ENCODE results near the gene SPEM3. TPM values are rescaled to one million over a fixed set of nuclear protein-coding genes. Genes with fewer than 3 reads are reported as not detected.
A peak's percentile ranks its signal among the peaks of the same experiment; 100 is the strongest.

SPEM3 gene
- total and polyA plus RNA-seq, 10 of the 15 experiments (the other 5 are each of a cell fraction or from before 2014, with no cell fraction given) = not detected

- Histone ChIP-seq H3K27me3 (replicated peaks in 1 of 2; ENCODE audit: control insufficient read depth in 2 of 2, insufficient read depth in 2 of 2, low read length in 1 of 2) (peaks cover 0 to 6% of the 10 kb centered on the region in 2 experiments; a peak in 2 of 4 replicates), H2AFZ (ENCODE audit: control insufficient read depth, low read depth, low read length) (peak overlapping the region; percentile 96), H4K20me1 (ENCODE audit: control insufficient read depth, insufficient read depth) (no peaks in the 10 kb centered on the region), H3K9ac (ENCODE audit: control insufficient read depth, insufficient read depth, low read length) (no peak overlapping the region; the same call in 1 of the 2 replicates), H3K4me1 (ENCODE audit: control insufficient read depth, insufficient read depth, low read length) (peaks cover 3% of the 10 kb centered on the region; the same call in 1 of the 2 replicates), H3K4me3 (peak overlapping the region; percentile 85), H3K27ac (ENCODE audit: control insufficient read depth, insufficient read depth) (no peak overlapping the region), H3K4me2 (ENCODE audit: control insufficient read depth, insufficient read depth) (peak overlapping the region; percentile 72), H3K79me2 (ENCODE audit: control insufficient read depth, insufficient read depth, low read length) (peaks cover 2% of the 10 kb centered on the region), H3K36me3 (ENCODE audit: control insufficient read depth in 2 of 2, insufficient read depth in 2 of 2, low read length in 1 of 2) (no peaks in the 10 kb centered on the region), H3K9me3 (replicated peaks; ENCODE audit: control insufficient read depth, insufficient read depth, low read length) (no peaks in the 10 kb centered on the region)
- intact Hi-C loops (cut with micrococcal nuclease; ENCODE audit: unreplicated experiment) = loop anchor here (5.0 kb wide), 1 partner anchor 32 kb away; the partner anchor contains the start of genes FGF11 and TMEM102
- FAIRE-seq = no peak
- in situ Hi-C loops (cut with MboI) = no loop called here
- no peak for DNase-seq (ENCODE audit: low read depth, low spot score)
- ChIA-PET CTCF (interaction anchor here (0.6 to 2.1 kb wide), 5 partner anchors 30 to 109 kb away, joined by 3 to 8 read pairs (median 4); partner anchors contain the start of genes ACAP1 and TMEM102), RAD21 (ENCODE audit: unreplicated experiment) (interaction anchor here (0.8 to 2.2 kb wide), 6 partner anchors 9 to 283 kb away, joined by 4 to 13 read pairs (median 6); partner anchors contain the start of genes ACAP1, PLSCR3, TMEM102 and TP53), SMC1A (ENCODE audit: uncharacterized antibody, unreplicated experiment) (interaction anchor here (0.8 to 2.2 kb wide), 6 partner anchors 30 to 282 kb away, joined by 3 to 8 read pairs (median 3); partner anchors contain the start of genes SAT2, TMEM102 and TP53), POLR2A (interaction anchor here (0.5 to 2.7 kb wide), 12 partner anchors 10 to 728 kb away, joined by 3 to 23 read pairs (median 6); partner anchors contain the start of genes ACAP1, CD68, FGF11 and NEURL4)
- WGBS (ENCODE audit: insufficient coverage, insufficient replicate concordance, low lambda C conversion rate, missing lambda C conversion rate) = 2% methylated on average over 25 of the region's 65 CpGs
- TF ChIP-seq FOS (IDR thresholded peaks at IDR 0.05; ENCODE audit: borderline replicate concordance, extremely low read depth, insufficient read length) (no peak), FOXK2 (IDR thresholded peaks at IDR 0.05) (no peak), KAT2A (conservative IDR thresholded peaks at IDR 0.05; ENCODE audit: control insufficient read depth, low read depth, low read length) (no peak), STAT1 (conservative IDR thresholded peaks at IDR 0.05) (no peak), HDGF (IDR thresholded peaks at IDR 0.05) (no peak), ZZZ3 (IDR thresholded peaks at IDR 0.05; ENCODE audit: control insufficient read depth, insufficient read length, low read depth) (no peak), ZNF24 (IDR thresholded peaks at IDR 0.05) (no peak), SPI1 (IDR thresholded peaks at IDR 0.05; ENCODE audit: borderline replicate concordance, insufficient read depth, low read depth, low read length) (no peak), EGR1 (IDR thresholded peaks at IDR 0.05; ENCODE audit: borderline replicate concordance in 1 of 2, low read depth in 2 of 2, low read length in 2 of 2) (peak in 1 of 2 experiments; percentile 21; a peak in 1 of 3 replicates), NFIC (IDR thresholded peaks at IDR 0.05; ENCODE audit: low read depth, low read length) (no peak), SMAD1 (IDR thresholded peaks at IDR 0.05; ENCODE audit: low read depth, partially characterized antibody) (no peak), ZSCAN29 (IDR thresholded peaks at IDR 0.05) (no peak), STAT3 (IDR thresholded peaks at IDR 0.05; ENCODE audit: low read depth, low read length) (no peak), BHLHE40 (IDR thresholded peaks at IDR 0.05; ENCODE audit: borderline replicate concordance in 1 of 2, low read depth in 2 of 2, low read length in 1 of 2) (0 out of 4 replicates have a peak, but pooled peaks of 1 of the 2 experiments have one; percentile 6), EZH2 (IDR thresholded peaks at IDR 0.05; ENCODE audit: borderline replicate concordance, control insufficient read depth, low read depth, low read length) (no peak), KLF5 (IDR thresholded peaks at IDR 0.05; ENCODE audit: partially characterized antibody) (no peak), IKZF1 (conservative IDR thresholded peaks at IDR 0.05) (peak; percentile 14; the same call in 1 of the 2 replicates)
- TF ChIP-seq, protein P1, sequence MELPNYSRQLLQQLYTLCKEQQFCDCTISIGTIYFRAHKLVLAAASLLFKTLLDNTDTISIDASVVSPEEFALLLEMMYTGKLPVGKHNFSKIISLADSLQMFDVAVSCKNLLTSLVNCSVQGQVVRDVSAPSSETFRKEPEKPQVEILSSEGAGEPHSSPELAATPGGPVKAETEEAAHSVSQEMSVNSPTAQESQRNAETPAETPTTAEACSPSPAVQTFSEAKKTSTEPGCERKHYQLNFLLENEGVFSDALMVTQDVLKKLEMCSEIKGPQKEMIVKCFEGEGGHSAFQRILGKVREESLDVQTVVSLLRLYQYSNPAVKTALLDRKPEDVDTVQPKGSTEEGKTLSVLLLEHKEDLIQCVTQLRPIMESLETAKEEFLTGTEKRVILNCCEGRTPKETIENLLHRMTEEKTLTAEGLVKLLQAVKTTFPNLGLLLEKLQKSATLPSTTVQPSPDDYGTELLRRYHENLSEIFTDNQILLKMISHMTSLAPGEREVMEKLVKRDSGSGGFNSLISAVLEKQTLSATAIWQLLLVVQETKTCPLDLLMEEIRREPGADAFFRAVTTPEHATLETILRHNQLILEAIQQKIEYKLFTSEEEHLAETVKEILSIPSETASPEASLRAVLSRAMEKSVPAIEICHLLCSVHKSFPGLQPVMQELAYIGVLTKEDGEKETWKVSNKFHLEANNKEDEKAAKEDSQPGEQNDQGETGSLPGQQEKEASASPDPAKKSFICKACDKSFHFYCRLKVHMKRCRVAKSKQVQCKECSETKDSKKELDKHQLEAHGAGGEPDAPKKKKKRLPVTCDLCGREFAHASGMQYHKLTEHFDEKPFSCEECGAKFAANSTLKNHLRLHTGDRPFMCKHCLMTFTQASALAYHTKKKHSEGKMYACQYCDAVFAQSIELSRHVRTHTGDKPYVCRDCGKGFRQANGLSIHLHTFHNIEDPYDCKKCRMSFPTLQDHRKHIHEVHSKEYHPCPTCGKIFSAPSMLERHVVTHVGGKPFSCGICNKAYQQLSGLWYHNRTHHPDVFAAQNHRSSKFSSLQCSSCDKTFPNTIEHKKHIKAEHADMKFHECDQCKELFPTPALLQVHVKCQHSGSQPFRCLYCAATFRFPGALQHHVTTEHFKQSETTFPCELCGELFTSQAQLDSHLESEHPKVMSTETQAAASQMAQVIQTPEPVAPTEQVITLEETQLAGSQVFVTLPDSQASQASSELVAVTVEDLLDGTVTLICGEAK (IDR thresholded peaks at IDR 0.05; ENCODE audit: borderline replicate concordance) = no peak
- ATAC-seq = peak; percentile 44
- BruUV-seq (replicated peaks) = no TSS peak
These were observed 23.8 kb upstream of the SPEM3 start for GRCh38 chr17:7404737-7405349.

Measured in GM12878 (cell line).